Choroid plexus epithelial cell (primary cell): Measurements from ENCODE around the gene COL9A3.
"Not testable (repeated sequence)": the region's sequence is repeated elsewhere in the genome, so short reads cannot be mapped to it uniquely, and the experiment has no call there.

ENCODE experiments used
- DNase-seq: peaks from one replicate; pipeline ENCODE4 v3.0.0-alpha.2; 2010; ENCODE audit warnings: low read depth
- H3K4me3 ChIP-seq: 2 replicates; pipeline ENCODE4 v1.5.1; 2011; ENCODE audit warnings: low read depth, mild to moderate bottlenecking, control low read depth, low read length, moderate library complexity
- TF ChIP-seq, protein P1 (sequence below): conservative IDR thresholded peaks from 2 replicates; pipeline ENCODE4 v1.5.1; 2011; ENCODE audit warnings: low read depth, mild to moderate bottlenecking, control low read depth, inconsistent platforms, low read length, moderate library complexity

Gene COL9A3

DNA sequence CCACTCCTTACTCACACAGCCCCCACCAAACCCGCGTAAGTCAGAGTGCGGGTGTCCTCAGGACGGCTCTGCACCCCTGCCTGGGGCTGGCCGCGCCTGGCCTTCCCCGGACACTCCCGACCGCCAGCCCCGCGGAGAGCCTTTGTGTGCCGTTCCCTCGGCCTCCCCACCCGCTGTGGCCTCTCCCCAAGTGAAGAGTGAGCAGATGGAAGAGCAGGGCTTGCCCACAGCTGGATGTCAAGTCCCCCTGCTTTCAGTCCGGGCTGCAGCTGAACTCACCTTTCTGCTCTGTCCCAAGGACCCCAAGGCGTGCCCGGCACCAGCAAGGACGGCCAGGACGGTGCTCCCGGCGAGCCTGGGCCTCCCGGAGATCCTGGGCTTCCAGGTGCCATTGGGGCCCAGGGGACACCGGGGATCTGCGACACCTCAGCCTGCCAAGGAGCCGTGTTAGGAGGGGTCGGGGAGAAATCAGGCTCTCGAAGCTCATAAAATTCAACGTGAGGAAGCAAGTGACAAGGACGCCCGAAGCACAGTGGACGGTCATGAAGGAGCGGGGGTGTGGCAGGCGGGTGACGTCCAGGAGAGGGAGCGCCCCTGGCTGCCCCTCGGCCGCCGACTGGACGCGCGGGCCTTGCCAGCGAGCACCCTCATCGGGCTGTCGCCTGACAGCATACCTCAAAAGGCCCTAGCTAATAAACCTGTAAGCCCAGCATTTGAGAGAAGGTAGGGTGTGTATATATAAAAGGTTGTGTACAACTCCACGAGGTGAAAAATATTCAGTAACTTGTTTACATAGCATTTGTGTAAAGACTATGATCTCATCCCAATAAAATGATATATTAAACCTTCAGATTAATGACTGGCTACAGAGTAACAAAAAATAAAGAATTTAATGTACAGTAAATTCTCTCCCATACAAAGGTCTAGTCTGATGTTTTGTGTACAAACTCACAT is 23.7 kb downstream of the COL9A3 start:
- DNase-seq = no peak
- TF ChIP-seq, protein P1, sequence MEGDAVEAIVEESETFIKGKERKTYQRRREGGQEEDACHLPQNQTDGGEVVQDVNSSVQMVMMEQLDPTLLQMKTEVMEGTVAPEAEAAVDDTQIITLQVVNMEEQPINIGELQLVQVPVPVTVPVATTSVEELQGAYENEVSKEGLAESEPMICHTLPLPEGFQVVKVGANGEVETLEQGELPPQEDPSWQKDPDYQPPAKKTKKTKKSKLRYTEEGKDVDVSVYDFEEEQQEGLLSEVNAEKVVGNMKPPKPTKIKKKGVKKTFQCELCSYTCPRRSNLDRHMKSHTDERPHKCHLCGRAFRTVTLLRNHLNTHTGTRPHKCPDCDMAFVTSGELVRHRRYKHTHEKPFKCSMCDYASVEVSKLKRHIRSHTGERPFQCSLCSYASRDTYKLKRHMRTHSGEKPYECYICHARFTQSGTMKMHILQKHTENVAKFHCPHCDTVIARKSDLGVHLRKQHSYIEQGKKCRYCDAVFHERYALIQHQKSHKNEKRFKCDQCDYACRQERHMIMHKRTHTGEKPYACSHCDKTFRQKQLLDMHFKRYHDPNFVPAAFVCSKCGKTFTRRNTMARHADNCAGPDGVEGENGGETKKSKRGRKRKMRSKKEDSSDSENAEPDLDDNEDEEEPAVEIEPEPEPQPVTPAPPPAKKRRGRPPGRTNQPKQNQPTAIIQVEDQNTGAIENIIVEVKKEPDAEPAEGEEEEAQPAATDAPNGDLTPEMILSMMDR = no peak
- H3K4me3 ChIP-seq = no peak overlapping the region

DNA sequence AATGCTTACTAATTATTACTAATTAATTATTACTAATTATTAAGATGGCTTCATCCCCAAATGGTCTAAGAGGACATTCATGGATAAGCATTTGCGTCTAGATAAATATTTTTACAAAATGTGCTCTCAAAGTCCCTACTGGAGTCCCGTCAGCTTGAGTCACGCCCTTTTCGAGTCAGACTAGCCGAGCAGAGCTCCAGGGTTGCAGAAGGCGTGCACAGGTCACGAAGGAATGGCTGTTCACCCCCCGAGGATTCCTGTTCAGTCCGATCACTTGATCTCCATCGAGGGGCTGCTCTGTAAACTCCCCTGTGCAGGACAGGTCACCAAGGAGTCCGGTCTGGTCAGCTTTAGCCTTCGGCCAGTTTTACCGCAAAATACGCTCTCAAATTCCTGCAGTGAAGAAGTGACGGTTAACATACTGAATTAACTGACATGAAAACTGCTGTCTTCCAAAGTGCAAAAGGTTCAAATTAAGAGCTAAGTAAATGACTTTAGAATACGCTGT is 24.9 kb downstream of the COL9A3 start:
- no peak for DNase-seq
- no peak overlapping the region for H3K4me3 ChIP-seq
- TF ChIP-seq, protein P1 = no peak

DNA sequence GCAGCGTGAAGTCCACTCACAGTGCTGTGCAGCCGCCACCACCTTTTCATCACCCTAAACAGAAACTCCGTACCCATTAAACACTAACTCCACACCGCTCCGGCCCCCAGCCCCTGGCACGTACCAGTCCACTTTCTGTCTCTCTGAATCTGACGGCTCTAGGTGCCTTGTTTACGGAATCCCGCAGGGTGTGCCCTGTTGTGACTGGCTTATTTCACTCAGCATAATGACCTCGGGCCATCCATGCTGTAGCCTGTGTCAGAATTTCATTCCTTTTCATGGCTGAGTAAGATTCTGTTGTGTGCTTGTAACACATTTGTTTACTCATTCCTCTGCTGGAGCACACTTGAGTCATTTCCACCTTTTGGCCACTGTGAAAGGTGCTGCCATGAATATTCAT is 26.8 kb downstream of the COL9A3 start:
- no peak for DNase-seq
- TF ChIP-seq, protein P1 = no peak
- no peak overlapping the region for H3K4me3 ChIP-seq

DNA sequence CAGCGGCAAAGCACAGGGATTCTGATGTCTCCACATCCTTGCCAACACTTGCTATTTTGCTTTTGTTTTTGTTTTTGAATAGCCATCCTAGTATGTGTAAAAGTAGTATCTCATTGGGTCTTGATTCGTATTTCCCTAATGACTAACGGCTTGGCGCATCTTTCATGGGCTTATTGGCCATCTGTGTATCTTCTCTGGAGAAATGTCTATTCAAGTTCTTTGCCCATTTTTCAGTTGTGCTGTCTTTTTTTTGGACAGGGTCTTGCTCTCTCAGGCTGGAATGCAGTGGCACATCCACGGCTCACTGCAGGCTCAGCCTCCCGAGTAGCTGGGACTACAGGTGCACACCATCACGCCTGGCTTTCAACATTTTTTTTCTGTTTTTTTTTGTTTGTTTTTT is 27.3 kb downstream of the COL9A3 start:
- TF ChIP-seq, protein P1 = no peak
- no peak for DNase-seq
- no peak overlapping the region for H3K4me3 ChIP-seq

DNA sequence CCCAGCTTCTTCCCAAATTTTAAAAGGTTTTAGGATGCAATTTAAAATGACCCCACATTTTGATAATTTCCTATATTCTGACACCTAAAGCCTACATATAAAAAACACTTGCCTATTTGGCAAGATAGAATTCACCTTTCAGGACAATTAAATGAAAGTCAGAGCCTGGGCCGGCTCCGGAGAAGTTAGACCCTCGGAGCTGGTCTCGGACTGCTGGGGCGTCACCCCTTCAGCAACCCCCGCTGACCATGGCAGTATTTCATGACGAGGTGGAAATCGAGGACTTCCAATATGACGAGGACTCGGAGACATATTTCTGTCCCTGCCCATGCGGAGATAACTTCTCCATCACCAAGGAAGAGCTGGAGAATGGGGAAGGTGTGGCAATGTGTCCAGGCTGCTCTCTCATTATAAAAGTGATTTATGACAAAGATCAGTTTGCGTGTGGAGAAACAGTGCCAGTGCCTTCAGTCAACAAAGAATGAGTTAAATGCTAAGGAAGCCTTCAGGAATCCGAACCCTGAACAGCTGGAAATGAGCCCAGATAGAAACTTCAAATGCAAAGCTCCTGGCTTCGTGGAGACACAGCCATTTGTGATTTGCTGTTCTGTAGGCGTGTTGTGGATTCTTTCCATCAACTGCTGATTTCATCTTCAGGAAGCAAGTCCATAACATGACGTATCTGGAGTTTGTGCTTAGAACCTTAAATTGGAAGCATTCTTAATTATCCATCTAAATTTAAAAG is 28.7 kb downstream of the COL9A3 start:
- TF ChIP-seq, protein P1 = no peak
- DNase-seq = no peak

DNA sequence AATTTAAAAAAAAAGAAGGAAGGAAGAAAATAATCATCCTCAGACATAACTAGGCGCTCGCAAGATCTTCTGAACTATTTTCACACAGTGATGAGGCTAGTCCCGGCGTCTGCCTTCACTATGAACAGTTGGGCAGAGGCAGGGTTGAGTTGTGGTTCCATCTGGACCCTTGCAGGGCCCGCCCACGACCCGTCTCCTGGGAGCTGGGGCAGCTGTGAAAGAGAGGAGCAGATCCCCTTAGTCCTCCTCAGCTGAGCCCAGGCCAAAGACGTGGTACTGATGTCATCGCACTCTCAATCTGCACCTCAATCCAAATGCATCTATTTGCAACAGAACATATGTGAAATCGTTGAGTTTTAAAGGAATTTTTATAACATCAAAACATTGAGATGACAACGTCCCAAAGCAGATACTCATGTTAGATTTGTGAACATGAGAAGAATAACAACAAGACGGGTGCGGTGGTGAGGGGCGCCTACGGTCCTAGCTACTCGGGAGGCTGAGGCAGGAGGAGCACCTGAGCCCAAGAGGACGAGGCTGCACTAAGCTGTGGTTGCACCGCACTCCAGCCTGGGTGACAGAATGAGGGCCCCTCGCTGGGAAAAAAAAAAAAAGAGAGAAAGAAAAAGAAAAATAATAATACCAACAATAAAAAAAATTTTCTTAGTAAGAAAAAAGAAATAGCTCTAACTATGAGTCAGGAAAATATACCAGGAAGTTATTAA is 29.5 kb downstream of the COL9A3 start:
- H3K4me3 ChIP-seq = no peak overlapping the region
- TF ChIP-seq, protein P1 = no peak
- no peak for DNase-seq

More for the DNA sequence above, 28.7 kb downstream of the COL9A3 start:
- no peak overlapping the region for H3K4me3 ChIP-seq

DNA sequence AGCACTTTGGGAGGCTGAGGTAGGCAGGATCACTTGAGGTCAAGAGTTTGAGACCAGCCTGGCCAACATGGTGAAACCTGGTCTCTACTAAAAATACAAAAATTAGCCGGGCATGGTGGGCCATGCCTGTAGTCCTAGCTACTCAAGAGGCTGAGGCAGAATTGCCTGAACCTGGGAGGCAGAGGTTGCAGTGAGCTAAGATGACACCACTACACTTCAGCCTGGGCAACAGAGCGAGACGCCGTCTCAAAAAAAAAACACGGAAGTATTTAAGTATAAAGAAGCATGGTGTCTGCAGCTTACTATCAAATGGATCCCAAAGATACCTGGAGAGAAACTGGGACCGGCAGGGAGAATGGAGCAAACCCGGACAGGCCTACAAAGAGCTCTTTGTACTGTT is 32.1 kb downstream of the COL9A3 start:
- H3K4me3 ChIP-seq, DNase-seq: not testable (repeated sequence)
